ENCODE data around the gene BRWD1. TPM values are rescaled to one million over a fixed set of nuclear protein-coding genes. Genes with fewer than 3 reads are reported as not detected.

The BRWD1 gene
- total RNA-seq, 1 experiment from 2014 or later: 53.3 TPM

DNA sequence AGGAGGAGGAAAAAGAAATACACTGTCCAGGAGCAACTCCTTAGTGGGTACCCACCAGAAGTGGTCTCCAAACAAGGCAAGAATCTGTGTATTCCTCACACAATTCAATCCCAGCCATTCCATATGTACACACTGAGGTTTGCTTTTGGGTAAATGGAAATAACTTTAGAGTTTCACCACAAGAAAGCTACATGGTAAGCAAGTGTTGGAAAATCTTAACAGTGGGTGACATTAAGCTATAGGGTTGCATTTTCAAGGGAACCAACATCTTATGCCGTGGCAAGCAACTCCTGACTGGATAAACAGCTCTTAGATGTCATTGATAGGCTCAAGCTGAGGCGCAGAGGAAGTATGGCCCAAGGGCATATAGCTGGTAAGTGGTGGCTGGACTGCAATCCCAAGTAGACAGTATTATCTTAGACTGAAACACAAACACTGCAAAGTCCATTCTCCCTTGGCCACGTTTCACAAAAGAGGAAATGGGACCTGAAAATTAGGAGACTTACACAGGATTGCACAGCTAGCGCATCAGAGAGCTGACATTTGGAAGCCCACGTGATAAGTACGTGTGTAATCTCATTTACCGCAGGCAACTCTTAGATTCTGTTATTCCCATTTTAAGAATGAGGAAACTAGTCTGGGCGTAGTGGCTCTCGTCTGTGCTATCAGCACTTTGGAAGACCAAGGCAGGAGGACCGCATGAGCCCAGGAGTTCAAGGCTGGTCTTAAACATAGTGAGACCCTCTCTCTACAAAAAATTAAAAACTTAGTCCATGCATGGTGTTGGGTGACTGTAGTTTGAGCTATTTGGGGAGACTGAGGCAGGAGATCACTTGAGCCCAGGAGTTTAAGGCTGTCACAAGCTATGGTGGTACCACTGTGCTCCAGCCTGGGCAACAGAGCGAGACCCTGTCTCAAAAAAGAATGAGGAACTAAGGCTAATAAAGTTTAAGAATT is 4.0 kb upstream of the BRWD1 start:
- H3K4me3 Mint-ChIP-seq: no peak overlapping the region
- ATAC-seq (no peak), DNase-seq (ENCODE audit: low spot score) (no peak)
- no peaks in the 10 kb centered on the region for H3K27me3 Mint-ChIP-seq (ENCODE audit: low read depth)
- CTCF ChIA-PET: no interaction called here
- H3K27ac Mint-ChIP-seq: no peak overlapping the region
- peaks cover 6% of the 10 kb centered on the region for H3K4me1 Mint-ChIP-seq
- no peak for TF ChIP-seq CTCF (IDR thresholded peaks at IDR 0.05)
- TF ChIP-seq, protein P1, sequence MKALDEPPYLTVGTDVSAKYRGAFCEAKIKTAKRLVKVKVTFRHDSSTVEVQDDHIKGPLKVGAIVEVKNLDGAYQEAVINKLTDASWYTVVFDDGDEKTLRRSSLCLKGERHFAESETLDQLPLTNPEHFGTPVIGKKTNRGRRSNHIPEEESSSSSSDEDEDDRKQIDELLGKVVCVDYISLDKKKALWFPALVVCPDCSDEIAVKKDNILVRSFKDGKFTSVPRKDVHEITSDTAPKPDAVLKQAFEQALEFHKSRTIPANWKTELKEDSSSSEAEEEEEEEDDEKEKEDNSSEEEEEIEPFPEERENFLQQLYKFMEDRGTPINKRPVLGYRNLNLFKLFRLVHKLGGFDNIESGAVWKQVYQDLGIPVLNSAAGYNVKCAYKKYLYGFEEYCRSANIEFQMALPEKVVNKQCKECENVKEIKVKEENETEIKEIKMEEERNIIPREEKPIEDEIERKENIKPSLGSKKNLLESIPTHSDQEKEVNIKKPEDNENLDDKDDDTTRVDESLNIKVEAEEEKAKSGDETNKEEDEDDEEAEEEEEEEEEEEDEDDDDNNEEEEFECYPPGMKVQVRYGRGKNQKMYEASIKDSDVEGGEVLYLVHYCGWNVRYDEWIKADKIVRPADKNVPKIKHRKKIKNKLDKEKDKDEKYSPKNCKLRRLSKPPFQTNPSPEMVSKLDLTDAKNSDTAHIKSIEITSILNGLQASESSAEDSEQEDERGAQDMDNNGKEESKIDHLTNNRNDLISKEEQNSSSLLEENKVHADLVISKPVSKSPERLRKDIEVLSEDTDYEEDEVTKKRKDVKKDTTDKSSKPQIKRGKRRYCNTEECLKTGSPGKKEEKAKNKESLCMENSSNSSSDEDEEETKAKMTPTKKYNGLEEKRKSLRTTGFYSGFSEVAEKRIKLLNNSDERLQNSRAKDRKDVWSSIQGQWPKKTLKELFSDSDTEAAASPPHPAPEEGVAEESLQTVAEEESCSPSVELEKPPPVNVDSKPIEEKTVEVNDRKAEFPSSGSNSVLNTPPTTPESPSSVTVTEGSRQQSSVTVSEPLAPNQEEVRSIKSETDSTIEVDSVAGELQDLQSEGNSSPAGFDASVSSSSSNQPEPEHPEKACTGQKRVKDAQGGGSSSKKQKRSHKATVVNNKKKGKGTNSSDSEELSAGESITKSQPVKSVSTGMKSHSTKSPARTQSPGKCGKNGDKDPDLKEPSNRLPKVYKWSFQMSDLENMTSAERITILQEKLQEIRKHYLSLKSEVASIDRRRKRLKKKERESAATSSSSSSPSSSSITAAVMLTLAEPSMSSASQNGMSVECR (CRISPR knock-in tag; IDR thresholded peaks at IDR 0.05; ENCODE audit: borderline replicate concordance): no peak
- no peak for TF ChIP-seq MXD4 (CRISPR knock-in tag; IDR thresholded peaks at IDR 0.05; ENCODE audit: borderline replicate concordance)
- TF ChIP-seq ZNF121 (CRISPR knock-in tag; IDR thresholded peaks at IDR 0.05): no peak
- TF ChIP-seq JAZF1 (CRISPR knock-in tag; IDR thresholded peaks at IDR 0.05): no peak
- TF ChIP-seq ZNF263 (CRISPR knock-in tag; IDR thresholded peaks at IDR 0.05; ENCODE audit: low read depth): no peak
- no peaks in the 10 kb centered on the region for H3K36me3 Mint-ChIP-seq
- H3K9me3 Mint-ChIP-seq: no peaks in the 10 kb centered on the region
- POLR2A ChIA-PET: interaction anchor here (0.6 to 0.7 kb wide), 3 partner anchors 12 to 116 kb away, joined by 3 read pairs; no protein-coding TSS in a partner anchor

DNA sequence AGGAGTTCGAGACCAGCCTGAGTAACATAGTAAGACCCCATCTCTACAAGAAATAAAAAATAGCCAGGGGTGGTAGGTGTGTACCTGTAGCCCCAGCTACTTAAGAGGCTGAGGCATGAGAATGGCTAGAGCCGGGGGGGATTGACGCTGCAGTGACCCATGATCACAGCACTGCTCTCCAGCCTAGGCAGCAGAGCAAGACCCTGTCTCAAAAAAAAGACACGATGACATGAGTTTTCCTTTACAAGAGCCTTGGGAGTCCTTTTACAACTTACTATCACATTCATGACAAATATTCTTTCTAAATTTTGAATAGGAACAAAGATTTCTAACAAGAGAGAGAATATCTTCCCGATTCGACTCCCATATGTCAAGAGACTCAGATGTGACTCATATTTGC is 3.3 kb upstream of the BRWD1 start:
- ChIA-PET POLR2A (interaction anchor here (0.7 kb wide), 1 partner anchor 117 kb away, joined by 3 read pairs; no protein-coding TSS in a partner anchor), CTCF (no interaction called here)
- Mint-ChIP-seq H3K36me3 (peaks cover 5% of the 10 kb centered on the region), H3K27ac (no peak overlapping the region), H3K9me3 (no peaks in the 10 kb centered on the region), H3K4me1 (peaks cover 12% of the 10 kb centered on the region), H3K27me3 (ENCODE audit: low read depth) (no peaks in the 10 kb centered on the region), H3K4me3 (no peak overlapping the region)
- DNase-seq (ENCODE audit: low spot score): no peak
- ATAC-seq: no peak
- TF ChIP-seq ZNF263 (CRISPR knock-in tag; IDR thresholded peaks at IDR 0.05; ENCODE audit: low read depth) (no peak), RELA (CRISPR knock-in tag; IDR thresholded peaks at IDR 0.05; ENCODE audit: borderline replicate concordance) (no peak), RORB (CRISPR knock-in tag; IDR thresholded peaks at IDR 0.05) (no peak), JAZF1 (CRISPR knock-in tag; IDR thresholded peaks at IDR 0.05) (no peak), ZNF138 (CRISPR knock-in tag; conservative IDR thresholded peaks at IDR 0.05) (no peak), CREB1 (CRISPR knock-in tag; IDR thresholded peaks at IDR 0.05) (no peak), KAT7 (CRISPR knock-in tag; IDR thresholded peaks at IDR 0.05; ENCODE audit: borderline replicate concordance) (no peak), ESRRA (CRISPR knock-in tag; IDR thresholded peaks at IDR 0.05; ENCODE audit: borderline replicate concordance) (no peak), HMGA2 (CRISPR knock-in tag; IDR thresholded peaks at IDR 0.05) (no peak), USF1 (CRISPR knock-in tag; IDR thresholded peaks at IDR 0.05) (no peak), ZNF121 (CRISPR knock-in tag; IDR thresholded peaks at IDR 0.05) (no peak)
- TF ChIP-seq, protein P2, sequence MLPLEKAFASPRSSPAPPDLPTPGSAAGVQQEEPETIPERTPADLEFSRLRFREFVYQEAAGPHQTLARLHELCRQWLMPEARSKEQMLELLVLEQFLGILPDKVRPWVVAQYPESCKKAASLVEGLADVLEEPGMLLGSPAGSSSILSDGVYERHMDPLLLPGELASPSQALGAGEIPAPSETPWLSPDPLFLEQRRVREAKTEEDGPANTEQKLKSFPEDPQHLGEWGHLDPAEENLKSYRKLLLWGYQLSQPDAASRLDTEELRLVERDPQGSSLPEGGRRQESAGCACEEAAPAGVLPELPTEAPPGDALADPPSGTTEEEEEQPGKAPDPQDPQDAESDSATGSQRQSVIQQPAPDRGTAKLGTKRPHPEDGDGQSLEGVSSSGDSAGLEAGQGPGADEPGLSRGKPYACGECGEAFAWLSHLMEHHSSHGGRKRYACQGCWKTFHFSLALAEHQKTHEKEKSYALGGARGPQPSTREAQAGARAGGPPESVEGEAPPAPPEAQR (CRISPR knock-in tag; IDR thresholded peaks at IDR 0.05): no peak
- TF ChIP-seq, protein P3, sequence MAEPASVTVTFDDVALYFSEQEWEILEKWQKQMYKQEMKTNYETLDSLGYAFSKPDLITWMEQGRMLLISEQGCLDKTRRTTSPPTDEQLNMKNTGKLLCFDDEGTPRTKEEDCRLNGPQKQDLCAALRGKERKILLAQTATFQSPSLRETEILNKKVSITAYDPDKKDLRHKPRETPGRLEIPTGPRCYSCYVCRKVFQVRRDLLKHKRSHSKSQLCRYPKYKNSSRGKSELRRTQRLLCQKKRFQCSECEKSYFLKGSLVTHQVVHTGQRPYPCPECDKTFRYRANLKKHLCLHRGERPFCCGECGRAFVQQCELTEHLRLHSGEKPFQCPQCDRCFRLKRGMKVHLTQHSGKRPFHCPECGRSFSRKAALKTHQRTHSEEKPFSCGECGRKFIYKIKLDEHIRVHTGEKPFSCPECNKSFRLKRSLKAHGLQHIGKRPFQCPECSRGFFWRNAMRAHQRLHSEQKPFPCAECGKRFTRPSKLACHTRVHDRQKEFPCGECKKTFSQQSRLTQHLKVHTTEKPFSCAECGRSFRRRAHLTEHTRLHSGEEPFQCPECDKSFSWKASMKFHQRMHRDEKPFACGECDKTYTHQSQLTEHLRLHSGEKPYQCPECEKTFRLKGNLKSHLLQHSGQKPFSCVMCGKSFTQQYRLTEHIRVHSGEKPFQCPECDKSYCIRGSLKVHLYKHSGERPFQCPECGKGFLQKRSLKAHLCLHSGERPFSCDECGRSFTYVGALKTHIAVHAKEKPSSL (CRISPR knock-in tag; conservative IDR thresholded peaks at IDR 0.05): no peak
- TF ChIP-seq, protein P4, sequence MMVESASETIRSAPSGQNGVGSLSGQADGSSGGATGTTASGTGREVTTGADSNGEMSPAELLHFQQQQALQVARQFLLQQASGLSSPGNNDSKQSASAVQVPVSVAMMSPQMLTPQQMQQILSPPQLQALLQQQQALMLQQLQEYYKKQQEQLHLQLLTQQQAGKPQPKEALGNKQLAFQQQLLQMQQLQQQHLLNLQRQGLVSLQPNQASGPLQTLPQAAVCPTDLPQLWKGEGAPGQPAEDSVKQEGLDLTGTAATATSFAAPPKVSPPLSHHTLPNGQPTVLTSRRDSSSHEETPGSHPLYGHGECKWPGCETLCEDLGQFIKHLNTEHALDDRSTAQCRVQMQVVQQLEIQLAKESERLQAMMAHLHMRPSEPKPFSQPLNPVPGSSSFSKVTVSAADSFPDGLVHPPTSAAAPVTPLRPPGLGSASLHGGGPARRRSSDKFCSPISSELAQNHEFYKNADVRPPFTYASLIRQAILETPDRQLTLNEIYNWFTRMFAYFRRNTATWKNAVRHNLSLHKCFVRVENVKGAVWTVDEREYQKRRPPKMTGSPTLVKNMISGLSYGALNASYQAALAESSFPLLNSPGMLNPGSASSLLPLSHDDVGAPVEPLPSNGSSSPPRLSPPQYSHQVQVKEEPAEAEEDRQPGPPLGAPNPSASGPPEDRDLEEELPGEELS (CRISPR knock-in tag; IDR thresholded peaks at IDR 0.05): no peak
- TF ChIP-seq, protein P5, sequence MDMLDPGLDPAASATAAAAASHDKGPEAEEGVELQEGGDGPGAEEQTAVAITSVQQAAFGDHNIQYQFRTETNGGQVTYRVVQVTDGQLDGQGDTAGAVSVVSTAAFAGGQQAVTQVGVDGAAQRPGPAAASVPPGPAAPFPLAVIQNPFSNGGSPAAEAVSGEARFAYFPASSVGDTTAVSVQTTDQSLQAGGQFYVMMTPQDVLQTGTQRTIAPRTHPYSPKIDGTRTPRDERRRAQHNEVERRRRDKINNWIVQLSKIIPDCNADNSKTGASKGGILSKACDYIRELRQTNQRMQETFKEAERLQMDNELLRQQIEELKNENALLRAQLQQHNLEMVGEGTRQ (CRISPR knock-in tag; IDR thresholded peaks at IDR 0.05): no peak

All from WTC11 (cell line).